Lower lobe of right lung (tissue), 2 donors: ENCODE results near the gene SEL1L2. TPM values are rescaled to one million over a fixed set of nuclear protein-coding genes. Genes with fewer than 3 reads are reported as not detected.

Experiments
- ATAC-seq, 2 donors: fragments of 200-7000 bp; cut with Tn5 transposase; one replicate each; pipeline ENCODE4 v1.9.1; 2020 to 2022; ENCODE audit warnings: mild to moderate bottlenecking in 2 of 2, moderate library complexity in 2 of 2
- DNase-seq: peaks from one replicate; pipeline ENCODE4 v3.0.0-alpha.2; 2020
- H3K27ac ChIP-seq: fragments of 200-600 bp; one replicate; pipeline ENCODE4 v1.8.0; 2022
- H3K27me3 ChIP-seq: fragments of 200-600 bp; one replicate; pipeline ENCODE4 v1.8.0; 2022; ENCODE audit warnings: low read depth
- H3K36me3 ChIP-seq: fragments of 200-600 bp; one replicate; pipeline ENCODE4 v1.8.0; 2022; ENCODE audit warnings: mild to moderate bottlenecking
- H3K4me1 ChIP-seq: fragments of 200-600 bp; one replicate; pipeline ENCODE4 v1.8.0; 2022
- H3K4me3 ChIP-seq: fragments of 200-600 bp; one replicate; pipeline ENCODE4 v1.8.0; 2022; ENCODE audit warnings: mild to moderate bottlenecking
- H3K9me3 ChIP-seq: fragments of 200-600 bp; one replicate; pipeline ENCODE4 v1.8.0; 2022
- intact Hi-C: fragments of 100-400 bp; cut with DNase I; formaldehyde crosslinking; loops from one replicate; pipeline ENCODE4 v1.11.0; 2022
- total RNA-seq: library from RNA; stranded (reverse); fragmentation: NEBNext Ultra II Directional; extraction: Animal tissue kit (Norgen Biotek cat#: 25700); gene quantifications from one replicate; pipeline ENCODE4 v1.2.1, GENCODE V29; 2021
- TF ChIP-seq, protein P1 (sequence below): fragments of 200-600 bp; IDR thresholded peaks from one replicate; pipeline ENCODE4 v1.8.0; 2022; ENCODE audit warnings: antibody characterized with exemption, mild to moderate bottlenecking
- donor health status: DM: no; HTN: yes; CAD: no; lungs with severe emphysema.

SEL1L2 gene
- total RNA-seq, 1 donor from 2014 or later, result not detected

DNA sequence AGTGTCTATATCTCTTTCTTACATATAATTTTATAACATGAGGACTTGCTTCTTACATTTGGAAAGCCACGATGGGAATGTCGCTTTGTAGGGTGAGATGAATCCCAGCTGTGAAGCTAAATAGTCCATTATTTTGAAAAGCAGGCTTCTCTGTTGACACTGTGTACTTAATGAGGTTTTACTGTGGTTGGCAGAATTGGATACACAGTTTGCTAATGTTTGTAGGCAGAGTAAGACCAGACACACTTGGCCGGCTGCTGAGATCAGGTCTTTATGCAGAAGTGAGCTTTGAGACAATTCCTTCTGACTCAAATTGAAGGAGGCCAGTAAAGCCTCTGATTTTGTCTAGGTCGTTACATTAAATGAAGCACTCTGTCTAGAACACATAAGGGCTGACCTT is 112.6 kb downstream of the SEL1L2 start:
- Histone ChIP-seq H3K27me3 (no peaks in the 10 kb centered on the region), H3K36me3 (no peaks in the 10 kb centered on the region), H3K27ac (no peak overlapping the region), H3K4me3 (no peak overlapping the region), H3K9me3 (no peaks in the 10 kb centered on the region), H3K4me1 (no peaks in the 10 kb centered on the region)
- intact Hi-C loops, result no loop called here
- ATAC-seq (no peak), DNase-seq (no peak)
- TF ChIP-seq, protein P1, sequence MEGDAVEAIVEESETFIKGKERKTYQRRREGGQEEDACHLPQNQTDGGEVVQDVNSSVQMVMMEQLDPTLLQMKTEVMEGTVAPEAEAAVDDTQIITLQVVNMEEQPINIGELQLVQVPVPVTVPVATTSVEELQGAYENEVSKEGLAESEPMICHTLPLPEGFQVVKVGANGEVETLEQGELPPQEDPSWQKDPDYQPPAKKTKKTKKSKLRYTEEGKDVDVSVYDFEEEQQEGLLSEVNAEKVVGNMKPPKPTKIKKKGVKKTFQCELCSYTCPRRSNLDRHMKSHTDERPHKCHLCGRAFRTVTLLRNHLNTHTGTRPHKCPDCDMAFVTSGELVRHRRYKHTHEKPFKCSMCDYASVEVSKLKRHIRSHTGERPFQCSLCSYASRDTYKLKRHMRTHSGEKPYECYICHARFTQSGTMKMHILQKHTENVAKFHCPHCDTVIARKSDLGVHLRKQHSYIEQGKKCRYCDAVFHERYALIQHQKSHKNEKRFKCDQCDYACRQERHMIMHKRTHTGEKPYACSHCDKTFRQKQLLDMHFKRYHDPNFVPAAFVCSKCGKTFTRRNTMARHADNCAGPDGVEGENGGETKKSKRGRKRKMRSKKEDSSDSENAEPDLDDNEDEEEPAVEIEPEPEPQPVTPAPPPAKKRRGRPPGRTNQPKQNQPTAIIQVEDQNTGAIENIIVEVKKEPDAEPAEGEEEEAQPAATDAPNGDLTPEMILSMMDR, result no peak

DNA sequence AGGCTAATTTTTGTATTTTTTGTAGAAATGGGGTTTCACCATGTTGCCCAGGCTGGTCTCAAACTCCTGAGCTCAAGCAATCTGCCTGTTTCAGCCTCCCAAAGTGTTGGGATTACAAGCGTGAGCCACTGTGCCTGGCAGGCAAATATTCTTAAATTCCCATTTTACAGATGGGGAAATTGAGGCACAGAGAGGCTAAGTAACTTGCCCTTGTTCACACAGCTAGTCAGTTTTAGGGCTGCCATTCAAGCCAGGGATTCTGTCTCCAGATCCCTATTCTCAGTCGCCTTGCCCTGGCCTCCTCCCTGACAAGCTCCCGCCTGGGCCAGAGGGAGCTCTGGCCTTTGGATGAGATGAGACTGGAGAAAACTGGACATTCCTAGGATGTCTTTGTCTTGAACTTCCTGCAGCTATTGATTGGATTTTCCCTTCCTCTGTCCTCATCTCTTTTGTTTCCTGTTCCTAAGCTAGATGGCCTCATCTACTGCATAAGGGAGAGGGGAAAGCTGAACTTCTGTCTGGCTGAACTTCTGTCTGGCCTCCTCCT is 115.1 kb downstream of the SEL1L2 start:
- no peak overlapping the region for H3K4me3 ChIP-seq
- intact Hi-C loops, result no loop called here
- H3K27me3 ChIP-seq, result no peaks in the 10 kb centered on the region
- TF ChIP-seq, protein P1, result no peak
- no peak overlapping the region for H3K27ac ChIP-seq
- H3K36me3 ChIP-seq, result no peaks in the 10 kb centered on the region
- no peak for DNase-seq
- ATAC-seq, result no peak
- H3K4me1 ChIP-seq, result peaks cover 1% of the 10 kb centered on the region
- H3K9me3 ChIP-seq, result no peaks in the 10 kb centered on the region

DNA sequence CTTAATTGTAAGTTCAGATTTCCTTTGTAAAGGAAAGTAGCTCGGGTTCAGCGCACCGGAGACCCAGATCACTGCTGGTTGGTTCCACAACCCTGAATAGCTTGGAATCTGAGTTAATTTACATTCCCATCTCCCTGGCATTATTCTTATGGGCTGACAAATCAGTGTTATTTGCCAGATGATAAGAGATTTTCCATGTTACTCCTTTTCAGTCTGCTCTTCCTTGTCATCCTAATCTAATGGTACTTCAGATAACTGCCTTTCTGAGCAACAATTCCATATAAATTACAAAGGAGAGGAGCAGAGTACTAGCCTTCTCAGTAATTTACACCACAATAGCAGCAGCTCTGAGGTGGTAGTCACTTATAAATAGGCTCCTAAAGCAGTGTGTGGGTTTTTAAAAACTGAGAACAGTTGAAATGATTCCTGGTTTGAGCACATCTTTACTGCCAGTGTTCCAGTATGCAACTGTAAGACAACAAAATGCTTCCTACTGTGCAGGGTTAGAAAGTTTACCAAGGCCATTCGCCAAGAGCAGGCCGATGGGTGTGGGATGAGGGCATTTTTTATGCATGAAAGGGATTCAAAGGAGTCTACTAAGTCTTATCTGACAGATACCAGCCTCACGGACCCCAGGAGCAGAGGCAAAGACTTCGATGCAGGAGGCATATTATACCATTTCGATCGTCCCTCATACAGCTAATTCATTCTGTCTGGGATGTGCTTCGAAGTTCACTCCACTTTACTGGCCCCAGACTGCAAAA is 115.8 kb downstream of the SEL1L2 start:
- Histone ChIP-seq H3K9me3 (no peaks in the 10 kb centered on the region), H3K4me1 (peaks cover 9% of the 10 kb centered on the region), H3K27ac (no peak overlapping the region), H3K27me3 (no peaks in the 10 kb centered on the region), H3K4me3 (no peak overlapping the region), H3K36me3 (no peaks in the 10 kb centered on the region)
- intact Hi-C loops, result no loop called here
- DNase-seq (no peak), ATAC-seq (no peak)
- TF ChIP-seq, protein P1, result no peak

DNA sequence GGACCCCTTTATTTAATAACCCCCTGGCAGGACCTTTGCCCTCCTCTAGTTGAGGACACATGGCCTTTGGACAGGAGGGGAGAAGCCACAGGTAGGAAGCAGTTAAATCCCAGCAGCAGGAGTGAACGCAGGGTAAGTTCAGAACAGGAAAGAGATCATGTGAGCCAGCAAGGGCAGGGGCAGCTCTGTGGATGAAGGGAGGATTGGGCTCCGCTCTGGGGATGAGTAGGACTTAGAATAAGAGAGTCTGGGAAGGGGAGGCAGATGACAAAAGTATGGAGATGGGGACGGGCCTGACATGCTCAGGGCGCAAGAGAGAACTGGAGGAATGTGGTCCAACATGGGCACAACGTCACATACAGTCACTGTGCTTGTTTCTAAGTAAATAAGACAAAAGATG is 116.6 kb downstream of the SEL1L2 start:
- Histone ChIP-seq H3K27me3 (no peaks in the 10 kb centered on the region), H3K27ac (no peak overlapping the region), H3K4me1 (peaks cover 11% of the 10 kb centered on the region), H3K9me3 (no peaks in the 10 kb centered on the region), H3K4me3 (no peak overlapping the region), H3K36me3 (no peaks in the 10 kb centered on the region)
- intact Hi-C loops, result no loop called here
- DNase-seq (no peak), ATAC-seq (no peak)
- TF ChIP-seq, protein P1, result no peak

DNA sequence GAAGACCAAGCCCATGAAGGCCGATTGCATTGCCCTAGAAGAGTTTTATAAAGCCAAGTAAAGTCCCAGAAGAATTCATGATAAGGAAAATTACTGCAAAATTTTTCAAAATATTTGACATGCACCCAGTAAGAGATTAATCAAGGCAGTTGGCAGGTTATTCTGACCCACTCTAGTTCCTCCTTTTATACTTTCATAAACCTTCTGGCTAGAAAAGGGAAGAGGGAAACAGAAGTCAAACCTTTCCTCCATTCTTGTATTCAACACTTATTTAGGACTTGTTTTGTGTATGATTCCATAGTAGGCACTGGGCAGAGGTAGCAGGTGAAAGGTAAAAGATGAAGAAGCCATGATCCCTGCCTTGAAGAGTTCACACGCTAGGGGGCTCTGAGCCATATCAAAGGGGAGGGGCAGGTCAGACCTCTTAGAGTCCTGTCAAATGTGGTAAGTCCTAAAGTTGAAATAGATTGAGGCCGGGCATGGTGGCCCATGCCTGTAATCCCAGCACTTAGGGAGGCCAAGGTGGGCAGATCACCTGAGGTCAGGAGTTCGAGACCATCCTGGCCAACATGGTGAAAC is 120.2 kb downstream of the SEL1L2 start:
- H3K4me1 ChIP-seq, result peaks cover 19% of the 10 kb centered on the region
- TF ChIP-seq, protein P1, result no peak
- intact Hi-C loops, result no loop called here
- no peak overlapping the region for H3K27ac ChIP-seq
- no peak for DNase-seq
- H3K4me3 ChIP-seq, result no peak overlapping the region
- no peaks in the 10 kb centered on the region for H3K36me3 ChIP-seq
- ATAC-seq, result no peak
- no peaks in the 10 kb centered on the region for H3K27me3 ChIP-seq
- no peaks in the 10 kb centered on the region for H3K9me3 ChIP-seq
